H54 (cell line): Measurements from ENCODE around the gene TEFM.
"Not testable (repeated sequence)": the region's sequence is repeated elsewhere in the genome, so short reads cannot be mapped to it uniquely, and the experiment has no call there.

Source experiments
- DNase-seq: peaks from one replicate; pipeline ENCODE4 v3.0.0; 2011; ENCODE audit warnings: low spot score, mixed read lengths; ENCODE audit not compliant: insufficient read length
- FAIRE-seq: peaks from 3 replicates; lab custom pipeline; 2011; peaks lifted over from hg19 to GRCh38; lab: Jason Lieb, UNC
- POLR2A ChIP-seq: IDR thresholded peaks from 2 replicates; pipeline ENCODE4 v1.6.1; 2011; ENCODE audit warnings: low read depth, mild to moderate bottlenecking, low read length

Gene TEFM, protein sequence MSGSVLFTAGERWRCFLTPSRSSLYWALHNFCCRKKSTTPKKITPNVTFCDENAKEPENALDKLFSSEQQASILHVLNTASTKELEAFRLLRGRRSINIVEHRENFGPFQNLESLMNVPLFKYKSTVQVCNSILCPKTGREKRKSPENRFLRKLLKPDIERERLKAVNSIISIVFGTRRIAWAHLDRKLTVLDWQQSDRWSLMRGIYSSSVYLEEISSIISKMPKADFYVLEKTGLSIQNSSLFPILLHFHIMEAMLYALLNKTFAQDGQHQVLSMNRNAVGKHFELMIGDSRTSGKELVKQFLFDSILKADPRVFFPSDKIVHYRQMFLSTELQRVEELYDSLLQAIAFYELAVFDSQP

DNA sequence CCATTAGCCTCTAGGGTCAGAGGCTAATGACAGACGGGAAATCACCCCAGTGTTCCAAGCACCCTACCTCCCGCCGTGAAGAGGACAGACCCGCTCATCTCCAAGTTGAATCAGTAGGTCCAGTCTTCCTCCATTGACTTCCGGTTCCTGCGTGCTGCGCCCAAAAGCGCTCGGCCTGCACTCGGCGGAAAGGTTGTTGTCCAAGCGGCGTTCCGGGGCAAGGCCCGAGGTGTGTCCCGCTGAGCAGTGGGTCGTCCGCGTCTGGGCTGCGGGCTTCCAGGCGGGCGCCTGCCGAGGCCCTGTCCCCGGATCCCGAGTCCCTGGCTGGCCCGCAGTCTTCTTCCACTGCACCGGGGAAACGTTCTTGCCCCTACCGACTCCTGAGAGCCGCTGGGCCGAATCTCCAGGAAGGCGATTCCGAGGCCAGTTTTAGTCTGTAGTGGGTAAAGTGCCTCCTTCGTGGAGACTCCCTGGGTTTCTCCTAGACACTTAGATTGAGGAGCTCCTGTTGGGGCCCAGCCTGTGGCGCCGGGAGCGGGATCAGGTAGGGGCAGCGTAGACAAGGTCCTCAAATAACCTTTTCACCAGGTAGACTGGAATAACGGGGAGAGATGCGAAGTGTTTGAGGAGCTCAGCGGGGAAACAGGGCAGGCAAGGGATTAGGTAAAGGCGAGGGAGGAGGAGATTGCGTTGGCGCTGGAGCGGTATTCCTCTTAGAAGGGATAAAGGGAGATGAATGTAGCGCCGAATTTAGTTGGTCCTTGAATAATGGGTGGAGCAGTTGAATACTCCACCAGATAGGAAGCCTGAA is at the start of gene TEFM:
TEFM (minus strand) TSS at position 138 of the 811 bp plus-strand sequence; CDS start at position 98, 40 bp downstream.
- peak; percentile 62 for TF ChIP-seq POLR2A
- DNase-seq (peak; percentile 70), FAIRE-seq (no peak)

DNA sequence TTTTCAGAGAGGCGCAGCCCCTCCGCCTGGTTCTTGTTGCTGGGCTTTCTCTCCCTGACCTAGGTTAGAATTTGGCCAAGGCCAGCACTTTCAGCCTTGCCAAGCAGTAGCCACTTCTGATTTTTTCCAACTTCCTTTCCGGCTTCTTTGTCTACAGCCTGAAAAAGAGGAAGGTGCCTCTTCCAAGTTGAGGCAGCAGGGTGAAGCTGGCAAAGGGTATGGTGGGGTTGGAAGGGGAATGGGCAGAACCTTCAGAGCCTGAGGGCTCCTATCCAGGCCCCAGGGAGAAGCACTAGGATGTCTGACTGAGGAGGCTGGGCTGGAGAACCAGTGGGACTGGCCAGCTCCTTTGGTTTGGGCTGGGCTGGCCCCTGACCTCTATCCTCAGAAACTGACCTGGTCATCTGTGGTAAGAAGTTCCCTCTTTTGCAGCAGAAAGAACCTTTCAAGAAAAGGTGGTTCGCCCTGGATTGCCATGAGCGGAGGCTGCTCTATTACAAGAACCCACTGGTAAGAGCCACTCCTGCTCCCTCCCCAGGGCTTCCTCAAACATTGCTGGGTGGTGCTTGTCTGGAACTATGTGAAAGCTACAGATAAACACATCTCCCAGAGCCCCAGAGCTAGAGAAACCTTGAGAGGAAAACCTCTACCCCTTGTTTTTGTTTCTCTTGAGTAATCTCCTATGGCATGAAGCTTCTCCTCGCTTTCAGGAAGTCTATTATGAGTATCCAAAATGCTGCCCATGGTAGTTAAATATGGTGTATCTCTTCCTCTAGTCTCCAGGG is 48.2 kb upstream of the TEFM start:
- TF ChIP-seq POLR2A, result no peak
- no peak for FAIRE-seq
- no peak for DNase-seq

- no peak for TF ChIP-seq POLR2A
- FAIRE-seq (no peak), DNase-seq (no peak)
These were observed 46.8 kb upstream of the TEFM start for GRCh38 chr17:30952638-30953393.

GRCh38 chr17:30950669-30951399 is 44.8 kb upstream of the TEFM start:
- no peak for FAIRE-seq
- no peak for TF ChIP-seq POLR2A
- DNase-seq, result peak; percentile 32

DNA sequence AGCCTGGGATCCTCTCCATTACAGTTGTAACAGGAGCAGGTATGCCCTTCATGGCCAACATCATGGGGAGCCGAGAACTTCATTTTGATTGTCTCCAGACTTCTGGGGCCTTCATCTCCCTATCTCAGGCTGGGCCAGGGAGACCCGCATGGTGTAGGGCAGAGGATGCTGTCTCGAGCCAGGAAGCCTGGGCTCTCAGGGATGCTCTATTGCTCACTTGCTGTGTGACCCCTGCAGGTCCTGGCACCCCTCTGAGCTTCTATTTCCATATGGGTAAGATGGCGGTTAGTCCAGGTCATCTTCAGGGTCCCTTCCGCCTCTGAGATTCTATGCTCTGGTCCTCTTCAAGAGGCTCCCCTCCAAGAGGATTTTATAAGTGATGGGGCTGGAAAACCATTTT is 44.2 kb upstream of the TEFM start:
- no peak for FAIRE-seq
- TF ChIP-seq POLR2A, result no peak
- DNase-seq, result no peak

DNA sequence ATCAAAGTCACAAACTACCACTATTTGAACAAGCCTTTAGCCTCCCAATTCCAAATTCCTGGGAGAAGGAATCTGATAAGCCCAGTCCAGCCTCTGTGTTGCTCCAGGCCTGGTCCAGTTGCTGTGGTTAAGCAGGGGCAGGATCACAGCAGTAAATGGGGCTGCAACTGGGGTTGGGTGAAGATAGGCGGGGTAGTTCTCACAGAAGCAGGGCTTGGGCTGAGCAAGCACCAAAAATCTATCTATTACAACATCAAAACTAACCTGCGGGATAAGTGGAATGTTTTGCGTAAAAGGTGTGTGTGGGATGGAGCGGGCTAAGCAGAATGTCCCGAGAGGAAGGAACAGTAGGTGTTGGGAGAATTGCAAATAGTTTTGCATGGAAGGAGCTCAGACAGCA is 41.8 kb upstream of the TEFM start:
- no peak for TF ChIP-seq POLR2A
- DNase-seq (no peak), FAIRE-seq (no peak)

DNA sequence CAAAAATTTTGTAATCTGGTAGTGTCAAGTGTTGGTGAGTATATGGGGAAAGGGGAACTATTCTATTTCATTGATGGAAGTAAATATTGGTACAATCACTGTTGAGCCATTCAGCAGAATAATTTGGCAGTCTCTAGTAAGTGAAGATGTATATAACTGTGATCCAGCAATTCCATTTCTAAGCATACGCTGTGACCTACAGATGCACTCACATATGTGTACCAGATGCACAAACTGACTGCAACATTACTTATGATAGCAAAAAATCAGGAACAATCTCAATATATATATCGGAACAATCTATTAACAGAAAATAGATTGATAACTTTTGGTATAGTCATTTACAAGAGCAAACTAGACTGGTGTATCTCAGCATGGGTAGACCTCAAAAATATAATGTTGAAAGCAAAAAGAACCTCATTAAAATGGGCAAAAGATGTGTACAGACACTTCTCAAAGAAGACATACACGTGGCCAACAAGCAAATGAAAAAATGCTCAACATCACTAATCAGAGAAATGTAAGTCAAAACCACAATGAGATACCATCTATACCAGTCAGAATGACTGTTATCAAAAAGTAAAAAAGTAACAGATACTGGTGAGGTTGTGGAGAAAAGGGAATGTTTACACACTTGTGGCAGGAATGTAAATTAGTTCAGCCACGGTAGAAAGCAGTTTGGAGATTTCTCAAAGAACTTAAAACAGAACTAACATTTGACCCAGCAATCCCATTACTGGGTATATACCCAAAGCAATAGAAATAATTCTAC is 36.5 kb upstream of the TEFM start:
- no peak for FAIRE-seq
- DNase-seq, result no peak
- no peak for TF ChIP-seq POLR2A

DNA sequence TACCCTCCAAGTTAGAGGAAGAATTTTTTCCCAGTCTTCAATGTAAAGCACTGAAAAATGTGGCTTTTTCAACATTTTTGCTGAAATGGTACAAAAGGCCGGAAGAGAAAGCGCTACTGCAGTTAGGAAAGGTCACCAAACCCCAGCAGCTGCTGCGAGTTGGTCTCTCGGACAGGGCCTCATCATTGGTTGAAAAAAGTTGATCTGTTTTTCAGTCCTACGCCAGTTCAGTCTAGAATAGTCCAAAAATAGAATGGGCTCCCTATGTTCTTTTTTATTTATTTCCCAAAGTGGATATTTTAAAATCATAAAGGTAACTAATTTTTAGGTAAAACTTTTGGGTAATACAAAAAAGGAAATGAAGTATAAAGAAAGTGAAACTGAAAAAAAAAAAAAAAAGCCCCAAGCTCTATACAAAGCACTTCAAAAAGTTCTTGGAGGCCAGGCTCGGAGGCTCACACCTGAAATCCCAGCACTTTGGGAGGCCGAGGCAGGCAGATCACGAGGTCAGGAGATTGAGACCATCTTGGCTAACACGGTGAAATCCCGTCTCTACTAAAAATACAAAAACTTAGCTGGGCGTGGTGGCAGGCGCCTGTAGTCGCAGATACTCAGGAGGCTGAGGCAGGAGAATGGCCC is 33.1 kb upstream of the TEFM start:
- DNase-seq (no peak), FAIRE-seq (no peak)
- no peak for TF ChIP-seq POLR2A

- FAIRE-seq, result no peak
- no peak for DNase-seq
- no peak for TF ChIP-seq POLR2A
These were observed 27.9 kb upstream of the TEFM start for GRCh38 chr17:30933966-30934365.

GRCh38 chr17:30931582-30931981 is 25.5 kb upstream of the TEFM start:
- DNase-seq, FAIRE-seq: not testable (repeated sequence)

- FAIRE-seq (no peak), DNase-seq (no peak)
- TF ChIP-seq POLR2A, result no peak
These were observed 24.5 kb upstream of the TEFM start for GRCh38 chr17:30930495-30930894.

GRCh38 chr17:30929861-30930260 is 23.8 kb upstream of the TEFM start:
- not testable (repeated sequence) for FAIRE-seq, DNase-seq
